DOHH2 (cell line): ENCODE results near the gene KCNH1.

Experiments
- H3F3A ChIP-seq: fragments of 200-600 bp; sonication (generic), shearing (Covaris generic); 2 replicates; pipeline ENCODE4 v1.6.0; 2016; ENCODE audit warnings: antibody characterized with exemption, mild to moderate bottlenecking; ENCODE audit not compliant: control insufficient read depth, insufficient read depth
- H3K27ac ChIP-seq: fragments of 200-600 bp; sonication (generic); 2 replicates; pipeline ENCODE4 v1.5.1; 2014; ENCODE audit warnings: low read depth, mild to moderate bottlenecking, low read length, moderate library complexity
- H3K27me3 ChIP-seq: fragments of 200-600 bp; sonication (generic); 2 replicates; pipeline ENCODE4 v1.6.1; 2014; ENCODE audit warnings: mild to moderate bottlenecking, low read length, mixed read lengths; ENCODE audit not compliant: control insufficient read depth
- H3K36me3 ChIP-seq: fragments of 200-600 bp; sonication (generic); 2 replicates; pipeline ENCODE4 v1.6.1; 2014; ENCODE audit warnings: mild to moderate bottlenecking, low read length, moderate library complexity, mixed read lengths; ENCODE audit not compliant: control insufficient read depth
- H3K4me1 ChIP-seq: fragments of 200-600 bp; sonication (generic); 2 replicates; pipeline ENCODE4 v1.6.1; 2014; ENCODE audit warnings: mild to moderate bottlenecking, low read length, mixed read lengths; ENCODE audit not compliant: control insufficient read depth
- H3K4me2 ChIP-seq: fragments of 200-600 bp; sonication (generic); 2 replicates; pipeline ENCODE4 v1.6.0; 2014; ENCODE audit warnings: mild to moderate bottlenecking, low read length, moderate library complexity
- H3K4me3 ChIP-seq: fragments of 200-600 bp; sonication (generic); 2 replicates; pipeline ENCODE4 v1.5.1; 2014; ENCODE audit warnings: mild to moderate bottlenecking, low read length, mixed read lengths
- H3K79me2 ChIP-seq: fragments of 200-600 bp; sonication (generic); 2 replicates; pipeline ENCODE4 v1.6.1; 2014; ENCODE audit warnings: mild to moderate bottlenecking, low read length, mixed read lengths; ENCODE audit not compliant: control insufficient read depth
- H3K9me2 ChIP-seq: fragments of 200-600 bp; sonication (generic); replicated peaks from 2 replicates; pipeline ENCODE4 v1.6.1; 2014; ENCODE audit warnings: mild to moderate bottlenecking, low read length, mixed read lengths; ENCODE audit not compliant: control insufficient read depth
- H3K9me3 ChIP-seq: fragments of 200-600 bp; sonication (generic); 2 replicates; pipeline ENCODE4 v1.6.1; 2014; ENCODE audit warnings: antibody characterized with exemption, low read length, mixed read lengths; ENCODE audit not compliant: control insufficient read depth, insufficient read depth
- H4K20me1 ChIP-seq: fragments of 200-600 bp; sonication (generic); 2 replicates; pipeline ENCODE4 v1.6.0; 2014; ENCODE audit warnings: low read depth, mild to moderate bottlenecking, antibody characterized with exemption, low read length, moderate library complexity; ENCODE audit not compliant: control insufficient read depth, insufficient read depth
- CTCF ChIP-seq: fragments of 200-600 bp; sonication (generic); IDR thresholded peaks from one replicate; pipeline ENCODE4 v1.5.1; 2014; ENCODE audit warnings: antibody characterized with exemption, mild to moderate bottlenecking, low read depth, low read length; ENCODE audit not compliant: poor library complexity, severe bottlenecking
- EZH2phosphoT487 ChIP-seq: fragments of 200-600 bp; sonication (generic); IDR thresholded peaks from 2 replicates; pipeline ENCODE4 v1.6.1; 2017; ENCODE audit warnings: borderline replicate concordance, mild to moderate bottlenecking, antibody characterized with exemption, low read length, moderate library complexity, mixed read lengths

Gene KCNH1

GRCh38 chr1:210878564-210878963 is 255.4 kb downstream of the KCNH1 start:
- Histone ChIP-seq H3F3A (no peaks in the 10 kb centered on the region), H4K20me1 (no peaks in the 10 kb centered on the region), H3K27me3 (no peaks in the 10 kb centered on the region; the same call in 1 of the 2 replicates), H3K4me3 (no peak overlapping the region), H3K4me2 (no peak overlapping the region), H3K9me2 (no peaks in the 10 kb centered on the region), H3K79me2 (no peaks in the 10 kb centered on the region), H3K36me3 (no peaks in the 10 kb centered on the region), H3K9me3 (no peaks in the 10 kb centered on the region), H3K27ac (no peak overlapping the region), H3K4me1 (no peaks in the 10 kb centered on the region)
- TF ChIP-seq CTCF, result no peak
- no peak for TF ChIP-seq EZH2phosphoT487

DNA sequence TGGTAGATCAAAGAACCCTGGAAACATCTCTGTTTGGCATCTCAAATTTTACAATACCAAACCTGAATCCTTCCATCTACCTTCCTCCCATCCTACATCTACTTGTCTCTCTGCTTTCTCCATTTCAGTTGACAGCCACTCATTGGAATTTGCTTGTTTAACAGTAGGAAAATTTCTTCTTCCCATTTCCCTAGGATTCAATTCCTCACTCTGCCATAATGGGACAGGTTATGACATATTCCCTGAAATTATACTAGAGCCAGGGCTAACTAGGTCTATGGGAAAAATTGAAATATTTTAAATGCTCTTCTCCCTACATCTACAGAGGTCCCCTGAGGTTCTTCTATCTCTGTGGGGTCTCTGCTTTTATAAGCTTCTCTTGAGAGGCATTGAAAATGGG is 257.7 kb downstream of the KCNH1 start:
- TF ChIP-seq CTCF, result no peak
- no peak for TF ChIP-seq EZH2phosphoT487
- no peaks in the 10 kb centered on the region for H4K20me1 ChIP-seq
- H3K4me3 ChIP-seq, result no peak overlapping the region
- no peaks in the 10 kb centered on the region for H3F3A ChIP-seq
- no peaks in the 10 kb centered on the region; the same call in 1 of the 2 replicates for H3K27me3 ChIP-seq
- H3K36me3 ChIP-seq, result no peaks in the 10 kb centered on the region
- no peaks in the 10 kb centered on the region for H3K9me2 ChIP-seq
- no peak overlapping the region for H3K4me2 ChIP-seq
- no peaks in the 10 kb centered on the region for H3K4me1 ChIP-seq
- H3K9me3 ChIP-seq, result no peaks in the 10 kb centered on the region
- no peaks in the 10 kb centered on the region for H3K79me2 ChIP-seq
- H3K27ac ChIP-seq, result no peak overlapping the region

DNA sequence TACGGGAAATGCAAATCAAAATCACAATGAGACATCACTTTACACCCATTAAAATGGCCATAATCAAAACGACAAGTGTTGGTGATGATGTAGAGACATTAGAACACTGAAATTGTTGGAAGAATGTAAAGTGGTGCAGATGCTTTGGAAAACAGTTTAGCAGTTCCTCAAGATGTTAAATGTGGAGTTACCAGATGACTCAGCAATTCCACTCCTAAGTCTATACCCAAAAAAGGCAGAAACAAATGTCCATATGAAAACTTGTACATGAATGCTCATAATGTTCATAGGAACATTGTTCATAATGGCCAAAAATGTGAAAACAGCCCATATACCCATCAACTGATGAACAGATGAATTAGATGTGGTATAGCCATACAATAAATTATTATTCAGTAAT is 267.4 kb downstream of the KCNH1 start:
- TF ChIP-seq EZH2phosphoT487 (no peak), CTCF (no peak)
- no peaks in the 10 kb centered on the region for H3F3A ChIP-seq
- H3K36me3 ChIP-seq, result no peaks in the 10 kb centered on the region
- H3K4me1 ChIP-seq, result no peaks in the 10 kb centered on the region
- no peaks in the 10 kb centered on the region for H3K9me3 ChIP-seq
- H4K20me1 ChIP-seq, result no peaks in the 10 kb centered on the region
- no peak overlapping the region for H3K4me3 ChIP-seq
- H3K27ac ChIP-seq, result no peak overlapping the region
- no peaks in the 10 kb centered on the region for H3K9me2 ChIP-seq
- no peaks in the 10 kb centered on the region for H3K27me3 ChIP-seq
- no peak overlapping the region for H3K4me2 ChIP-seq
- H3K79me2 ChIP-seq, result no peaks in the 10 kb centered on the region

GRCh38 chr1:210857705-210858104 is 276.2 kb downstream of the KCNH1 start:
- TF ChIP-seq EZH2phosphoT487 (no peak), CTCF (no peak)
- no peaks in the 10 kb centered on the region for H3K79me2 ChIP-seq
- no peaks in the 10 kb centered on the region for H3K4me1 ChIP-seq
- no peaks in the 10 kb centered on the region for H4K20me1 ChIP-seq
- no peak overlapping the region for H3K27ac ChIP-seq
- no peaks in the 10 kb centered on the region for H3K27me3 ChIP-seq
- no peaks in the 10 kb centered on the region for H3F3A ChIP-seq
- no peak overlapping the region for H3K4me3 ChIP-seq
- H3K9me3 ChIP-seq, result no peaks in the 10 kb centered on the region
- H3K9me2 ChIP-seq, result no peaks in the 10 kb centered on the region
- no peaks in the 10 kb centered on the region for H3K36me3 ChIP-seq
- no peak overlapping the region for H3K4me2 ChIP-seq
